Neural cell (in vitro differentiated cells): ENCODE measurements around the gene RAD9B. TPM values are rescaled to one million over a fixed set of nuclear protein-coding genes. Genes with fewer than 3 reads are reported as not detected.
"Not testable (repeated sequence)": the region's sequence is repeated elsewhere in the genome, so short reads cannot be mapped to it uniquely, and the experiment has no call there.

ENCODE experiments used
- H2AFZ ChIP-seq: fragments of 200-600, 300-800 bp; sonication (generic), shearing (Covaris generic); 2 replicates; pipeline ENCODE4 v1.6.0; 2014; ENCODE audit warnings: low read depth, mild to moderate bottlenecking, antibody characterized with exemption, low read length, moderate library complexity
- H3F3A ChIP-seq: fragments of 200-600 bp; shearing (Covaris generic); 2 replicates; pipeline ENCODE4 v1.6.1; 2016; ENCODE audit warnings: mild to moderate bottlenecking, moderate library complexity, mixed read lengths, antibody characterized with exemption, low read length; ENCODE audit not compliant: insufficient read depth, poor library complexity, severe bottlenecking
- H3K27ac ChIP-seq: fragments of 200-600, 300-800 bp; sonication (generic), shearing (Covaris generic); 2 replicates; pipeline ENCODE4 v1.5.1; 2014; ENCODE audit warnings: mild to moderate bottlenecking, low read length, moderate library complexity
- H3K27me3 ChIP-seq: fragments of 300-800, 200-600 bp; sonication (generic), shearing (Covaris generic); 2 replicates; pipeline ENCODE4 v1.6.0; 2014; ENCODE audit warnings: mild to moderate bottlenecking, low read depth, low read length, moderate library complexity; ENCODE audit not compliant: insufficient read depth
- H3K36me3 ChIP-seq: fragments of 300-800, 200-600 bp; sonication (generic), shearing (Covaris generic); 2 replicates; pipeline ENCODE4 v1.5.1; 2014; ENCODE audit warnings: mild to moderate bottlenecking, antibody characterized with exemption, low read length, moderate library complexity; ENCODE audit not compliant: insufficient read depth
- H3K4me2 ChIP-seq: fragments of 300-800, 200-600 bp; sonication (generic), shearing (Covaris generic); 2 replicates; pipeline ENCODE4 v1.6.0; 2014; ENCODE audit warnings: mild to moderate bottlenecking, low read length
- H3K4me3 ChIP-seq: fragments of 300-800, 200-600 bp; sonication (generic), shearing (Covaris generic); 2 replicates; pipeline ENCODE4 v1.5.1; 2014; ENCODE audit warnings: mild to moderate bottlenecking, low read length, moderate library complexity
- H3K79me2 ChIP-seq: fragments of 200-600 bp; shearing (Covaris generic); replicated peaks from 2 replicates; pipeline ENCODE4 v1.6.0; 2014; ENCODE audit warnings: mild to moderate bottlenecking, low read length, moderate library complexity; ENCODE audit not compliant: insufficient read depth
- H3K9ac ChIP-seq: fragments of 300-800, 200-600 bp; sonication (generic), shearing (Covaris generic); 2 replicates; pipeline ENCODE4 v1.6.1; 2016; ENCODE audit warnings: mild to moderate bottlenecking, low read length, mixed read lengths
- H3K9me2 ChIP-seq: fragments of 200-600 bp; shearing (Covaris generic); 2 replicates; pipeline ENCODE4 v1.6.1; 2016; ENCODE audit warnings: mild to moderate bottlenecking, low read length, mixed read lengths; ENCODE audit not compliant: insufficient read depth
- H3K9me3 ChIP-seq: fragments of 200-600, 300-800 bp; sonication (generic), shearing (Covaris generic); 2 replicates; pipeline ENCODE4 v1.6.1; 2016; ENCODE audit warnings: mild to moderate bottlenecking, mixed run types, low read length, moderate library complexity, mixed read lengths
- H4K20me1 ChIP-seq: fragments of 200-600 bp; shearing (Covaris generic); 2 replicates; pipeline ENCODE4 v1.6.1; 2016; ENCODE audit warnings: mild to moderate bottlenecking, mixed run types; ENCODE audit not compliant: insufficient read depth
- CTCF ChIP-seq: fragments of 450-650 bp; IDR thresholded peaks from 2 replicates; pipeline ENCODE4 v1.5.1; 2014; ENCODE audit warnings: antibody characterized with exemption, mild to moderate bottlenecking, moderate library complexity; ENCODE audit not compliant: poor library complexity, severe bottlenecking
- EP300 ChIP-seq: fragments of 450-650 bp; conservative IDR thresholded peaks from 2 replicates; pipeline ENCODE4 v1.6.1; 2014; ENCODE audit warnings: antibody characterized with exemption, mild to moderate bottlenecking, moderate library complexity; ENCODE audit not compliant: poor library complexity, severe bottlenecking
- EZH2 ChIP-seq: fragments of 200-600, 300-800 bp; shearing (Covaris generic), sonication (generic); IDR thresholded peaks from 2 replicates; pipeline ENCODE4 v1.6.1; 2014; ENCODE audit warnings: antibody characterized with exemption, low read length, borderline replicate concordance, mild to moderate bottlenecking; ENCODE audit not compliant: insufficient read depth, poor library complexity, severe bottlenecking
- MXI1 ChIP-seq: fragments of 450-650 bp; conservative IDR thresholded peaks from 2 replicates; pipeline ENCODE4 v1.6.1; 2014; ENCODE audit warnings: antibody characterized with exemption, mild to moderate bottlenecking; ENCODE audit not compliant: poor library complexity, severe bottlenecking
- POLR2AphosphoS5 ChIP-seq: IDR thresholded peaks from 2 replicates; pipeline ENCODE4 v1.6.1; 2012
- RAD21 ChIP-seq: fragments of 450-650 bp; conservative IDR thresholded peaks from 2 replicates; pipeline ENCODE4 v1.6.1; 2014; ENCODE audit warnings: antibody characterized with exemption, mild to moderate bottlenecking, moderate library complexity
- REST ChIP-seq: IDR thresholded peaks from 2 replicates; pipeline ENCODE4 v1.6.1; 2012; ENCODE audit warnings: borderline replicate concordance
- SMC3 ChIP-seq: fragments of 450-650 bp; conservative IDR thresholded peaks from 2 replicates; pipeline ENCODE4 v1.6.1; 2014; ENCODE audit warnings: antibody characterized with exemption, mild to moderate bottlenecking, moderate library complexity; ENCODE audit not compliant: poor library complexity
- TAF1 ChIP-seq: IDR thresholded peaks from 2 replicates; pipeline ENCODE4 v1.6.1; 2012; ENCODE audit warnings: low read depth
- polyA plus RNA-seq: library from polyadenylated mRNA; depleted of rRNA; stranded (reverse); fragments of >200 nt; gene quantifications from 2 replicates; pipeline ENCODE4 v1.2.3, GENCODE V29; 2014

Gene RAD9B
- polyA plus RNA-seq, 1 donor from 2014 or later = 0.90 TPM

- H3K9ac ChIP-seq = no peak overlapping the region
- H3K4me2 ChIP-seq = no peak overlapping the region
- no peaks in the 10 kb centered on the region for H3K36me3 ChIP-seq
- no peaks in the 10 kb centered on the region for H3K27me3 ChIP-seq
- H3K9me3 ChIP-seq = no peaks in the 10 kb centered on the region
- no peak for TF ChIP-seq TAF1
- no peak for TF ChIP-seq EP300
- TF ChIP-seq RAD21 = no peak
- no peak for TF ChIP-seq POLR2AphosphoS5
- no peak for TF ChIP-seq MXI1
- TF ChIP-seq SMC3 = no peak
- TF ChIP-seq EZH2 = no peak
- no peak for TF ChIP-seq CTCF
- TF ChIP-seq REST = no peak
- H3K27ac ChIP-seq = no peak overlapping the region
- no peaks in the 10 kb centered on the region for H3K79me2 ChIP-seq
- H3K9me2 ChIP-seq = no peaks in the 10 kb centered on the region
- no peaks in the 10 kb centered on the region for H4K20me1 ChIP-seq
- H2AFZ ChIP-seq = no peak overlapping the region
- H3F3A ChIP-seq = no peaks in the 10 kb centered on the region
- H3K4me3 ChIP-seq = no peak overlapping the region
These were observed 41.3 kb downstream of the RAD9B start for GRCh38 chr12:110543252-110543959.

- no peaks in the 10 kb centered on the region for H4K20me1 ChIP-seq
- H3K27ac ChIP-seq = no peak overlapping the region
- H3K27me3 ChIP-seq = no peaks in the 10 kb centered on the region
- no peaks in the 10 kb centered on the region for H3K9me2 ChIP-seq
- H3K79me2 ChIP-seq = no peaks in the 10 kb centered on the region
- H3K36me3 ChIP-seq = peaks cover 3% of the 10 kb centered on the region
- H3F3A ChIP-seq = no peaks in the 10 kb centered on the region
- H2AFZ ChIP-seq = no peak overlapping the region
- H3K4me2 ChIP-seq = no peak overlapping the region
- H3K9me3 ChIP-seq = no peaks in the 10 kb centered on the region
- TF ChIP-seq RAD21 (no peak), EP300 (no peak), EZH2 (no peak), POLR2AphosphoS5 (no peak), CTCF (no peak), SMC3 (no peak), REST (no peak), MXI1 (no peak), TAF1 (no peak)
- no peak overlapping the region for H3K9ac ChIP-seq
- H3K4me3 ChIP-seq = no peak overlapping the region
These were observed 41.8 kb downstream of the RAD9B start for GRCh38 chr12:110543965-110544364.

GRCh38 chr12:110545259-110545658, 43.1 kb downstream of the RAD9B start:
- H3F3A ChIP-seq = not testable (repeated sequence)

More at GRCh38 chr12:110545259-110545658, 43.1 kb downstream of the RAD9B start:
- H3K9me2 ChIP-seq, H3K36me3 ChIP-seq, H3K4me2 ChIP-seq, H3K9me3 ChIP-seq, H3K79me2 ChIP-seq, H3K9ac ChIP-seq, H2AFZ ChIP-seq, H4K20me1 ChIP-seq, H3K27ac ChIP-seq, H3K27me3 ChIP-seq, H3K4me3 ChIP-seq: not testable (repeated sequence)
